HL-60 (cell line): Measurements from ENCODE around the gene CYTH1.

Source experiments
- CTCF ChIP-seq: IDR thresholded peaks from one replicate; pipeline ENCODE4 v1.5.1; 2011; ENCODE audit warnings: low read length, control low read depth, inconsistent platforms; ENCODE audit not compliant: insufficient read depth
- TF ChIP-seq, protein P1 (sequence below): IDR thresholded peaks from 2 replicates; pipeline ENCODE4 v1.6.1; 2012; ENCODE audit warnings: low read depth; ENCODE audit not compliant: insufficient replicate concordance

GRCh38 chr17:78736526-78737079, 45.5 kb downstream of the CYTH1 start:
- TF ChIP-seq, protein P1, sequence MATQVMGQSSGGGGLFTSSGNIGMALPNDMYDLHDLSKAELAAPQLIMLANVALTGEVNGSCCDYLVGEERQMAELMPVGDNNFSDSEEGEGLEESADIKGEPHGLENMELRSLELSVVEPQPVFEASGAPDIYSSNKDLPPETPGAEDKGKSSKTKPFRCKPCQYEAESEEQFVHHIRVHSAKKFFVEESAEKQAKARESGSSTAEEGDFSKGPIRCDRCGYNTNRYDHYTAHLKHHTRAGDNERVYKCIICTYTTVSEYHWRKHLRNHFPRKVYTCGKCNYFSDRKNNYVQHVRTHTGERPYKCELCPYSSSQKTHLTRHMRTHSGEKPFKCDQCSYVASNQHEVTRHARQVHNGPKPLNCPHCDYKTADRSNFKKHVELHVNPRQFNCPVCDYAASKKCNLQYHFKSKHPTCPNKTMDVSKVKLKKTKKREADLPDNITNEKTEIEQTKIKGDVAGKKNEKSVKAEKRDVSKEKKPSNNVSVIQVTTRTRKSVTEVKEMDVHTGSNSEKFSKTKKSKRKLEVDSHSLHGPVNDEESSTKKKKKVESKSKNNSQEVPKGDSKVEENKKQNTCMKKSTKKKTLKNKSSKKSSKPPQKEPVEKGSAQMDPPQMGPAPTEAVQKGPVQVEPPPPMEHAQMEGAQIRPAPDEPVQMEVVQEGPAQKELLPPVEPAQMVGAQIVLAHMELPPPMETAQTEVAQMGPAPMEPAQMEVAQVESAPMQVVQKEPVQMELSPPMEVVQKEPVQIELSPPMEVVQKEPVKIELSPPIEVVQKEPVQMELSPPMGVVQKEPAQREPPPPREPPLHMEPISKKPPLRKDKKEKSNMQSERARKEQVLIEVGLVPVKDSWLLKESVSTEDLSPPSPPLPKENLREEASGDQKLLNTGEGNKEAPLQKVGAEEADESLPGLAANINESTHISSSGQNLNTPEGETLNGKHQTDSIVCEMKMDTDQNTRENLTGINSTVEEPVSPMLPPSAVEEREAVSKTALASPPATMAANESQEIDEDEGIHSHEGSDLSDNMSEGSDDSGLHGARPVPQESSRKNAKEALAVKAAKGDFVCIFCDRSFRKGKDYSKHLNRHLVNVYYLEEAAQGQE = peak; percentile 48
- no peak for TF ChIP-seq CTCF
